Spleen (tissue), 11 donors: ENCODE results near the gene RPL29. TPM values are rescaled to one million over a fixed set of nuclear protein-coding genes. Genes with fewer than 3 reads are reported as not detected.
A peak's percentile ranks its signal among the peaks of the same experiment; 100 is the strongest.

Experiments used
- DNase-seq: peaks from one replicate; pipeline ENCODE4 v3.0.0-alpha.2; 2020
- H3K27ac ChIP-seq, 8 donors: fragments of 200-600 bp; sonication (generic) in 7 of 8; 1 replicate in 4 of 8; 2 replicates in 4 of 8; pipeline versions ENCODE4 v1.5.0 to v1.8.0; 2016 to 2021; ENCODE audit warnings: inconsistent platforms in 4 of 8, mild to moderate bottlenecking in 4 of 8, moderate library complexity in 1 of 8
- H3K27me3 ChIP-seq, 7 donors: fragments of 200-600 bp; sonication (generic) in 6 of 7; replicated peaks in 1 of 7; 1 replicate in 4 of 7; 2 replicates in 3 of 7; pipeline versions ENCODE4 v1.5.0 to v1.8.0; 2016 to 2021; ENCODE audit warnings: inconsistent platforms in 3 of 7, mild to moderate bottlenecking in 1 of 7
- H3K36me3 ChIP-seq, 6 donors: fragments of 200-600 bp; sonication (generic) in 5 of 6; 1 replicate in 4 of 6; 2 replicates in 2 of 6; pipeline versions ENCODE4 v1.5.0 to v1.8.0; 2016 to 2021; ENCODE audit warnings: inconsistent platforms in 2 of 6
- H3K4me1 ChIP-seq, 6 donors: fragments of 200-600 bp; sonication (generic) in 5 of 6; 1 replicate in 3 of 6; 2 replicates in 3 of 6; pipeline versions ENCODE4 v1.5.0 to v1.8.0; 2016 to 2021; ENCODE audit warnings: inconsistent platforms in 3 of 6
- H3K4me3 ChIP-seq, 8 donors: fragments of 200-600 bp; sonication (generic) in 7 of 8; 1 replicate in 4 of 8; 2 replicates in 4 of 8; pipeline versions ENCODE4 v1.5.0 to v1.8.0; 2016 to 2021; ENCODE audit warnings: inconsistent platforms in 4 of 8, mild to moderate bottlenecking in 4 of 8, moderate library complexity in 2 of 8
- H3K9me3 ChIP-seq, 8 donors: fragments of 200-600 bp; sonication (generic) in 7 of 8; 1 replicate in 4 of 8; 2 replicates in 4 of 8; pipeline versions ENCODE4 v1.5.0 to v1.8.0; 2016 to 2021; ENCODE audit warnings: inconsistent platforms in 4 of 8
- POLR2A ChIP-seq, 3 donors: fragments of 450-650 bp; IDR thresholded peaks; one replicate each; pipeline ENCODE4 v1.5.1; 2017; ENCODE audit warnings: antibody characterized with exemption in 3 of 3, mild to moderate bottlenecking in 1 of 3
- POLR2AphosphoS5 ChIP-seq, 3 donors: sonication (generic); formaldehyde crosslinking; IDR thresholded peaks; one replicate each; pipeline ENCODE4 v1.5.1; 2017; ENCODE audit warnings: antibody characterized with exemption in 3 of 3
- WGBS, 5 donors: extraction: QIAGEN DNeasy Blood & Tissue Kit in 3 of 5; methylation state at CpG; one replicate each; pipeline versions ENCODE4 v1.1.5 to v1.1.7; 2013 to 2018; 5-methylcytosine and 5-hydroxymethylcytosine counted together
- intact Hi-C: fragments of 100-400 bp; cut with DNase I; formaldehyde crosslinking; loops from one replicate; pipeline ENCODE4 v1.15.0; 2023; ENCODE audit warnings: low total_unique reads
- polyA plus RNA-seq, 3 donors: library from polyadenylated mRNA; stranded (reverse); fragments of 200-250 nt; gene quantifications; one replicate each; pipeline ENCODE4 v1.2.1, GENCODE V29; 2013
- total RNA-seq, 7 donors: library from RNA; depleted of rRNA in 3 of 7; stranded (reverse); fragments of >200 nt in 3 of 7; fragmentation: NEBNext Ultra II Directional in 4 of 7; extraction: Animal tissue kit (Norgen Biotek cat#: 25700) in 4 of 7; gene quantifications; one replicate each; pipeline versions ENCODE4 v1.1.0 to v1.2.1, GENCODE V29; 2016 to 2021
- TF ChIP-seq, protein P1 (sequence below), 11 experiments: fragments of 200-600 bp in 7 of 11; fragments of 450-650 bp in 4 of 11; sonication (generic) in 4 of 11; IDR thresholded peaks in 8 of 11; conservative IDR thresholded peaks in 3 of 11; 1 replicate in 7 of 11; 2 replicates in 4 of 11; pipeline versions ENCODE4 v1.4.0 to v1.8.0; 2016 to 2021; ENCODE audit warnings: antibody characterized with exemption in 11 of 11, inconsistent platforms in 4 of 11, mild to moderate bottlenecking in 1 of 11
- donor health status: healthy with polysubstance abuse.
- donor health status: DM: no; HTN: no; CAD: no; lungs with moderate emphysema.
- donor health status: DM: no; HTN: no; CAD: no.
- donor health status: Bipolar disorder and iron deficiency.
- donor health status: healthy.
- donor health status: DM: no; HTN: no; CAD: no.
- donor health status: DM: yes; HTN: yes; CAD: no.

RPL29 gene
- total and polyA plus RNA-seq, 10 donors, result 684 to 4,302 (median 1,095) TPM

DNA sequence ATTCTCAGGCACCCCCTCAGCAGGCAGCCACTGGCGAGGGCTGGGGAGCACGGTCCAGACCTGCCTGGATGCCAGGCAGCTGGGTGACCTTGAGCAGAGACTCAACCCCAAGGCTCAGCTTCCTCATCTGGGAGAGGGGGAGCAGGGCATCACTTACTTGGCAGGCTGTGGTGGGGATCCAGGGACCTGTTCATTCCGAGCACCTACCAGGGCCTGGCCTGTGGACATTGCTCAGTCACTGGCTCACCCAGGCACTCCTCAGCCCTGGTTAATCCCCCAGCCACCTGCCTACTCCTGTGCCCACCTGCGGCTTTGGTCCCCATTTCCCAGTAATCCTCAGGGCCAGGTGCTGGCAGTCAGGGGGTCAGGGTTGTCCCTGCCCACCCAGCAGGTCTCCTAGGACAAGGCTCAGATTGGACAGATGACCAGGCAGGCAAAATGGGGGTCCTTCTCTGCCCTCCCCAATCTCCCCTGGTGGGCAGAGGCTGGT lies 9.3 kb upstream of the RPL29 start:
- WGBS, 5 donors, result 80 to 92% (median 84%) methylated on average over 4 of the region's 4 CpGs
- Histone ChIP-seq H3K27ac (peak overlapping the region in 7 of 8 donors; percentile 13 to 66 (median 51)), H3K9me3 (no peaks in the 10 kb centered on the region), H3K27me3 (no peaks in the 10 kb centered on the region), H3K4me1 (peaks cover 15 to 46% (median 39%) of the 10 kb centered on the region in 6 donors), H3K4me3 (no peak overlapping the region), H3K36me3 (no peaks in the 10 kb centered on the region)
- DNase-seq, result no peak
- TF ChIP-seq POLR2A (IDR thresholded peaks at IDR 0.05) (no peak), POLR2AphosphoS5 (IDR thresholded peaks at IDR 0.05) (no peak)
- TF ChIP-seq, protein P1, sequence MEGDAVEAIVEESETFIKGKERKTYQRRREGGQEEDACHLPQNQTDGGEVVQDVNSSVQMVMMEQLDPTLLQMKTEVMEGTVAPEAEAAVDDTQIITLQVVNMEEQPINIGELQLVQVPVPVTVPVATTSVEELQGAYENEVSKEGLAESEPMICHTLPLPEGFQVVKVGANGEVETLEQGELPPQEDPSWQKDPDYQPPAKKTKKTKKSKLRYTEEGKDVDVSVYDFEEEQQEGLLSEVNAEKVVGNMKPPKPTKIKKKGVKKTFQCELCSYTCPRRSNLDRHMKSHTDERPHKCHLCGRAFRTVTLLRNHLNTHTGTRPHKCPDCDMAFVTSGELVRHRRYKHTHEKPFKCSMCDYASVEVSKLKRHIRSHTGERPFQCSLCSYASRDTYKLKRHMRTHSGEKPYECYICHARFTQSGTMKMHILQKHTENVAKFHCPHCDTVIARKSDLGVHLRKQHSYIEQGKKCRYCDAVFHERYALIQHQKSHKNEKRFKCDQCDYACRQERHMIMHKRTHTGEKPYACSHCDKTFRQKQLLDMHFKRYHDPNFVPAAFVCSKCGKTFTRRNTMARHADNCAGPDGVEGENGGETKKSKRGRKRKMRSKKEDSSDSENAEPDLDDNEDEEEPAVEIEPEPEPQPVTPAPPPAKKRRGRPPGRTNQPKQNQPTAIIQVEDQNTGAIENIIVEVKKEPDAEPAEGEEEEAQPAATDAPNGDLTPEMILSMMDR (IDR thresholded peaks at IDR 0.05 in 8 of 11, conservative IDR thresholded peaks at IDR 0.05 in 3 of 11), result no peak
- intact Hi-C loops, result loop anchor here (5.0 to 10.0 kb wide), 2 partner anchors 50 to 117 kb away; partner anchors contain the start of gene DUSP7

DNA sequence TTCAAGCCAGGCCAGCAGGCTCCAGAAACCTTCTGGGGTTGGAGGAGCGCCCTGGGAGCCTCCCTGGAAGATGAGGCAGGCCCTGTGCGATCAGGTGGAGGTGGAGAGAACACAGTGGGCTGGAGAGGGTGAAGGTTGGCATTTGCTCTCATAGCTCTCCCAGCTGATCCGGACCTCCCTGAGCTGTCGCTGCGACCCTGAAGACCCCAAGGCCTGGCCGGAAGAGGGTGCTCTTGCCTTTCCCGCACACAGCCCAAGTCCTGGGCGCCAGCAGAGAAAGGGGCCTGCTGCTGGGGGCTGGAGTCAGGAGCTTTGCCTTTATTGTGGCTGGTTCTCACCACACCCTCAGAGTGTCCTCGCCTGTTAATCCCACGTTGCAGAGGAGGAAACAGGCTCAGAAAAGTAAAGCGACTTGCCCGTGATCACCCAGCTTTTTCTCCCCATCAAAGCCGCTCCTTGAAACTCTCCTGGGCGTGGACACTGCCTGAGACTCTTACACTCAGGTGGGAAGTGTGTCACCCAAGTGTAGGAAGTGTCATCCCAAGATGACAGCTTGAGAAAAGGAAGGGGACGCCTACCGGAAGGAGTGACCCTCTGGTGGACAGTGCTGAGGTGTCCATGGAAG lies 8.6 kb upstream of the RPL29 start:
- 59 to 65% (median 65%) methylated on average over 15 to 16 of the region's 16 CpGs for WGBS, 5 donors
- H3K9me3 ChIP-seq, result no peaks in the 10 kb centered on the region
- intact Hi-C loops, result loop anchor here (5.0 to 10.0 kb wide), 2 partner anchors 51 to 118 kb away; partner anchors contain the start of gene DUSP7

DNA sequence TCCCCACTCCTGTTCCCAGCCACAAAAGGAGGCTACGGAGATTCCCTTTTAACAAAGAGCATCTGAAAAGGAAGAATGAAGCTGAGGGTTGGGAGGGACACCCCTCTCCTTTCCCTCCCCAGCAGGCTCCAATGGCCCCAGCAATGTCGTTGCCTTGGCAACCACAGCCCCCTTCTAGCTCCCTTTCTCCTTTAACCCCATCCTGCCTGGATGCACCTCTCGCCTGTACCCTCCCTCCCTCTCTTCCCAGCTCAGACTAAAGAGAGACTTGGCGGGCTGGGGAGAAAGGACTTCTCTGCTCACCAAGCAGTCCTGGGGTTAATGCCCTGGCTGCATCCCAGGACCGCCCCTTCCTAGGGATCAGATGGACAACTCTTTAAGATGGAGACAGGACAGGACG lies 7.1 kb upstream of the RPL29 start:
- Histone ChIP-seq H3K9me3 (no peaks in the 10 kb centered on the region), H3K27ac (no peak overlapping the region), H3K36me3 (no peaks in the 10 kb centered on the region), H3K4me3 (no peak overlapping the region), H3K27me3 (no peaks in the 10 kb centered on the region), H3K4me1 (peaks cover 15 to 46% (median 39%) of the 10 kb centered on the region in 6 donors)
- intact Hi-C loops, result loop anchor here (5.0 to 10.0 kb wide), 2 partner anchors 52 to 120 kb away; partner anchors contain the start of gene DUSP7
- WGBS, 5 donors, result 79 to 85% (median 83%) methylated on average over 6 of the region's 6 CpGs
- DNase-seq, result no peak
- TF ChIP-seq POLR2A (IDR thresholded peaks at IDR 0.05) (no peak), POLR2AphosphoS5 (IDR thresholded peaks at IDR 0.05) (no peak)
- TF ChIP-seq, protein P1 (IDR thresholded peaks at IDR 0.05 in 8 of 11, conservative IDR thresholded peaks at IDR 0.05 in 3 of 11), result no peak

More for the DNA sequence above, 8.6 kb upstream of the RPL29 start:
- H3K4me3 ChIP-seq, result no peak overlapping the region
- peak overlapping the region in 4 of 8 donors; percentile 13 to 66 (median 40) for H3K27ac ChIP-seq
- DNase-seq, result no peak
- H3K36me3 ChIP-seq, result no peaks in the 10 kb centered on the region
- TF ChIP-seq POLR2AphosphoS5 (IDR thresholded peaks at IDR 0.05), result peak in 1 of 3 donors; percentile 44
- no peak for TF ChIP-seq POLR2A (IDR thresholded peaks at IDR 0.05)
- TF ChIP-seq, protein P1 (IDR thresholded peaks at IDR 0.05 in 8 of 11, conservative IDR thresholded peaks at IDR 0.05 in 3 of 11), result peak in 8 of 11 experiments; percentile 12 to 60 (median 44)
- H3K4me1 ChIP-seq, result peaks cover 15 to 46% (median 39%) of the 10 kb centered on the region in 6 donors
- no peaks in the 10 kb centered on the region for H3K27me3 ChIP-seq

DNA sequence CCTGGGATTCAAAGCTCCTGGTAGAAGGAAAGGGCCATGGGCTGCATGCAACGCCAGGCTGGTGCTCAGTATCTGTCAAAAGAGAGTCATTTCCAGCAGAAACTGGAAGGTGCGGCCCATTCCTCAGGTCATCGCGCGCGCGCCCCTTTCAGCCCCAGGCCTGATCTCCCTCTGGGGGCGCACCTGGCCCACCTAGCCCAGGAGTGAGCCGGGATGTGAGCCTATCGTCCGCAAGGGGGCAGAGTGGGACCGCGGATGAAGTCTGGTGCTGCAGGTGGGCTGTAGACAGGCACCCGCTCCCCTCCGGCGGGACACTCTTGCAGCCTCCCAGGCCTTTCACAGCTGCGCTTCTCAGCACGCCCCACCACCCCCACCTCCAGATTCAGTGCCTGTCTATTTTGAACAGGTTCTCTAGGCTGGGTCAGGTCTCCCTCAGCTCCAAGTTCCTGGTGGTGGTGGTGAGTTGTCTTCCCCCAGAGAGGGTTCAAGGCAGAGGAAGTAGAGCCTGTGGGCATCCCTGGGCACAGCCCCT lies 5.8 kb upstream of the RPL29 start:
- DNase-seq, result peak; percentile 94
- TF ChIP-seq, protein P1 (IDR thresholded peaks at IDR 0.05 in 8 of 11, conservative IDR thresholded peaks at IDR 0.05 in 3 of 11), result peak; percentile 91 to 98 (median 93)
- peak; percentile 19 to 61 (median 50) for TF ChIP-seq POLR2AphosphoS5 (IDR thresholded peaks at IDR 0.05)
- no peak for TF ChIP-seq POLR2A (IDR thresholded peaks at IDR 0.05)
- 1 to 3% (median 2%) methylated on average over 13 to 18 of the region's 18 CpGs for WGBS, 5 donors
- Histone ChIP-seq H3K9me3 (no peaks in the 10 kb centered on the region), H3K27me3 (no peaks in the 10 kb centered on the region), H3K4me1 (peaks cover 15 to 37% (median 34%) of the 10 kb centered on the region in 6 donors), H3K4me3 (no peak overlapping the region), H3K36me3 (no peaks in the 10 kb centered on the region), H3K27ac (no peak overlapping the region)
- intact Hi-C loops, result loop anchor here (2.0 to 10.0 kb wide), 3 partner anchors 53 to 141 kb away; partner anchors contain the start of gene DUSP7
